HepG2 (cell line): ENCODE measurements around the gene PPP4R3A. TPM values are rescaled to one million over a fixed set of nuclear protein-coding genes. Genes with fewer than 3 reads are reported as not detected.

Source experiments
- ARNT2 ChIP-seq: sonication (generic); formaldehyde crosslinking; IDR thresholded peaks from 2 replicates; pipeline ENCODE4 v1.8.0; 2022; ENCODE audit warnings: mild to moderate bottlenecking, low read depth, missing genetic modification reagents, moderate library complexity
- HNF4G ChIP-seq, 2 experiments: sonication (generic) in 1 of 2; formaldehyde crosslinking in 1 of 2; IDR thresholded peaks; 2 replicates each; pipeline versions ENCODE4 v1.4.0 to v1.6.1; 2011 to 2020; ENCODE audit warnings: borderline replicate concordance in 2 of 2, low read depth in 2 of 2, mild to moderate bottlenecking in 2 of 2, low read length in 1 of 2, missing genetic modification reagents in 1 of 2, moderate library complexity in 1 of 2
- IKZF5 ChIP-seq: IDR thresholded peaks from 2 replicates; pipeline ENCODE4 v1.6.1; 2018; ENCODE audit warnings: missing genetic modification reagents, mild to moderate bottlenecking, missing compliant biosample characterization
- ISX ChIP-seq: sonication (generic); formaldehyde crosslinking; conservative IDR thresholded peaks from 2 replicates; pipeline ENCODE4 v1.5.0; 2020; ENCODE audit warnings: missing genetic modification reagents
- MTA1 ChIP-seq: sonication (generic); formaldehyde crosslinking; IDR thresholded peaks from 2 replicates; pipeline ENCODE4 v1.4.0; 2020; ENCODE audit warnings: missing genetic modification reagents, mild to moderate bottlenecking, borderline replicate concordance
- MYPOP ChIP-seq: sonication (generic); formaldehyde crosslinking; IDR thresholded peaks from 2 replicates; pipeline ENCODE4 v1.8.1; 2023; ENCODE audit warnings: mild to moderate bottlenecking, moderate library complexity, missing genetic modification reagents
- NFKBIZ ChIP-seq: IDR thresholded peaks from 2 replicates; pipeline ENCODE4 v1.6.1; 2018; ENCODE audit warnings: missing genetic modification reagents, missing compliant biosample characterization
- SAFB2 ChIP-seq: sonication (generic); formaldehyde crosslinking; IDR thresholded peaks from 2 replicates; pipeline ENCODE4 v1.5.1; 2020; ENCODE audit warnings: missing genetic modification reagents, low read depth, mild to moderate bottlenecking, borderline replicate concordance
- TFE3 ChIP-seq: IDR thresholded peaks from 2 replicates; pipeline ENCODE4 v1.6.1; 2016
- UBTF ChIP-seq: sonication (generic); formaldehyde crosslinking; IDR thresholded peaks from 2 replicates; pipeline ENCODE4 v1.4.0; 2020; ENCODE audit warnings: mild to moderate bottlenecking, missing genetic modification reagents
- ZBTB26 ChIP-seq: IDR thresholded peaks from 2 replicates; pipeline ENCODE4 v1.6.1; 2016; ENCODE audit warnings: missing compliant biosample characterization, missing genetic modification reagents, borderline replicate concordance
- ZNF280B ChIP-seq: sonication (generic); formaldehyde crosslinking; IDR thresholded peaks from 2 replicates; pipeline ENCODE4 v1.5.0; 2020; ENCODE audit warnings: missing genetic modification reagents, mild to moderate bottlenecking, borderline replicate concordance
- ZNF350 ChIP-seq: sonication (generic); formaldehyde crosslinking; IDR thresholded peaks from 2 replicates; pipeline ENCODE4 v1.4.0; 2020; ENCODE audit warnings: mild to moderate bottlenecking, low read depth, missing genetic modification reagents, borderline replicate concordance
- ZNF430 ChIP-seq: sonication (generic); formaldehyde crosslinking; IDR thresholded peaks from 2 replicates; pipeline ENCODE4 v1.9.0; 2021; ENCODE audit warnings: mild to moderate bottlenecking, missing genetic modification reagents
- ZNF503 ChIP-seq: sonication (generic); formaldehyde crosslinking; IDR thresholded peaks from 2 replicates; pipeline ENCODE4 v1.4.0; 2020; ENCODE audit warnings: missing genetic modification reagents
- ZNF550 ChIP-seq: sonication (generic); formaldehyde crosslinking; IDR thresholded peaks from 2 replicates; pipeline ENCODE4 v1.4.0; 2020; ENCODE audit warnings: mild to moderate bottlenecking, missing genetic modification reagents, borderline replicate concordance
- polyA plus RNA-seq, 8 experiments: library from polyadenylated mRNA; depleted of rRNA in 3 of 8; stranded (reverse) in 7 of 8; unstranded in 1 of 8; fragments of >200 nt; fragmentation: Illumina TruSeq in 4 of 8; extraction: Trizol in 4 of 8; gene quantifications; 2 replicates each; pipeline versions ENCODE4 v1.2.1 to v1.2.3, GENCODE V29; 2011 to 2016; ENCODE audit warnings: low read depth in 4 of 8, missing spikeins in 1 of 8, mixed read lengths in 1 of 8; ENCODE audit not compliant: insufficient read depth in 1 of 8
- total RNA-seq, 5 experiments: library from RNA; depleted of rRNA; stranded (reverse); fragments of >200 nt; fragmentation: Illumina TruSeq; extraction: Trizol; gene quantifications; 2 replicates each; pipeline ENCODE4 v1.2.3, GENCODE V29; 2016; ENCODE audit warnings: low read depth in 1 of 5

PPP4R3A gene
- total and polyA plus RNA-seq, 2 of the 13 experiments (the other 11 are each of a cell fraction or from before 2014, with no cell fraction given) = 22.5 to 57.4 TPM

GRCh38 chr14:91418387-91419043 is 91.6 kb downstream of the PPP4R3A start (continued):
- peak; percentile 61 for TF ChIP-seq UBTF
- TF ChIP-seq MYPOP (CRISPR knock-in tag) = no peak
- no peak; the same call in 1 of the 2 replicates for TF ChIP-seq ZNF430 (CRISPR knock-in tag)
- TF ChIP-seq TFE3 (CRISPR knock-in tag) = no peak; the same call in 1 of the 2 replicates
- TF ChIP-seq ZBTB26 (CRISPR knock-in tag) = peak; percentile 61
- TF ChIP-seq HNF4G (IDR thresholded peaks at IDR 0.05; ENCODE audit: borderline replicate concordance, low read depth, low read length) = no peak
- no peak for TF ChIP-seq HNF4G (CRISPR knock-in tag; IDR thresholded peaks at IDR 0.05; ENCODE audit: borderline replicate concordance, low read depth)
- TF ChIP-seq ZNF350 (CRISPR knock-in tag) = peak; percentile 52; the same call in 1 of the 2 replicates
- TF ChIP-seq SAFB2 (CRISPR knock-in tag) = no peak
- 0 out of 2 replicates have a peak, but pooled peaks have one; percentile 50 for TF ChIP-seq NFKBIZ (CRISPR knock-in tag)
- no peak for TF ChIP-seq ARNT2 (CRISPR knock-in tag)
- no peak; the same call in none of the 2 replicates for TF ChIP-seq IKZF5 (CRISPR knock-in tag)
- TF ChIP-seq ISX (CRISPR knock-in tag) = no peak
- 0 out of 2 replicates have a peak, but pooled peaks have one; percentile 65 for TF ChIP-seq ZNF280B (CRISPR knock-in tag)
- TF ChIP-seq ZNF550 = no peak
- no peak for TF ChIP-seq MTA1 (CRISPR knock-in tag)
- no peak; the same call in 1 of the 2 replicates for TF ChIP-seq ZNF503 (CRISPR knock-in tag)
